GM18508 (cell line): Measurements from ENCODE around the gene CHST8.
"Not testable (repeated sequence)": the region's sequence is repeated elsewhere in the genome, so short reads cannot be mapped to it uniquely, and the experiment has no call there.

Source experiments
- ATAC-seq: cut with Tn5 transposase; IDR thresholded peaks from one replicate; pipeline ENCODE4 v1.9.1; 2021; ENCODE audit warnings: moderate number of reproducible peaks; ENCODE audit not compliant: insufficient read depth, unreplicated experiment

Gene CHST8

DNA sequence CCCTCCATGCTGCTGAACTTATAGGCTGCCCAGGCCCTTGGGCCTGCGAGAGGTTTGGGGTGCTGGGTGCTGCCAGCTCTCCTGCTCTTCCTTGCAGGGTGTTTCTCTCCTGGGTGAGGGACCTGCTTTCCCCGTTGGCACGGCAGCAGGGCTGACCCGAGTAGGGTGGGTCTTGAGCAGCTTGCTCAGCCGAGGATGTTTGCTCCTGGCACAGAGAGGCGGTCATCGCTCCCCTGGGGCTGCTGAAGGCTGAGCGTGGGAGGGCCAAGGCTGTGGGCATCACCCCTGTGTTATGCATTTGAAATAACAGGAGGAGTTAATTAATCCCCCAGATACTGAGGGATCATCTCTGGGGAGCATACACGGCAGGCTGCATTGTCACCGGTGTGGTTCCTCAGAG is 180.2 kb downstream of the CHST8 start:
- no peak for ATAC-seq

DNA sequence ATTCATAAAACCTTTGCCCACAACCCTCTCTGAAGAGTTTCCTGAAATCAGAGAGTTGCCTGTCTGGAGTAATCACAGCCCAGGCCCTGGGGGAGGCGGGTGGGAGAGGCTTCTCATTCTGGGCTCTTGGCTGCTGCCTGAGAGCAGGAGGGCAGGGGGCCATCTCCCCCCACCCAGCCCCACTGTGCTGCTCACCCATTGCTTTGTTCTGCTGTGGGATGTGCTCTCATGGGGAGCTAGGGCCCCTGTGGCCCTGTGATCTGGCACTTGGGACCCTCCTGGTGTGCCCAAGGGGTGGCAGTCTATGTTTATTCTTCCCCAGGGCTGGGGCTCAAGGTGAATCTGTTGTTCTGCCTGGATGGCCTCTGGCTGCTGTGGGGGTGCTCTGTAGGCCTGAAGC is 181.0 kb downstream of the CHST8 start:
- ATAC-seq, result no peak

DNA sequence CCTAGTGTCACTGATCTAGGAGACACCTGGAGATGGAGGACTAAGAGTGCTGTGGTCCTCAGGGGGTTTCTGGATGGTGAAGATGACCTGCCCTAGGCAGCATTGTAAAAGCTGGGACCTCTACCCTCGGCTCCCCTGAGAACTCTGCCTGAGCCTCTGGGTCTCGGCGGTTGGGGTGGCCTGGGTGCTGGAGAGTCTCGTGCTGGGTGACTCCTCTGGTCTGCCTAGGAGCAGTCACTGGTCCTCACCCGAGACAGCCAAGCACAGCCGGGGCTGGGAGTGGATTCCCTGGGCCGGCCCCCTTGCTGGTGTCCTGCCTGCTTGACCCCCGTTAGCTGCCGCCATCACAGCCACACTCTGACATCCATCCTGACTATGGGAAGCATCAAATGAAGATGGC is 181.6 kb downstream of the CHST8 start:
- no peak for ATAC-seq

DNA sequence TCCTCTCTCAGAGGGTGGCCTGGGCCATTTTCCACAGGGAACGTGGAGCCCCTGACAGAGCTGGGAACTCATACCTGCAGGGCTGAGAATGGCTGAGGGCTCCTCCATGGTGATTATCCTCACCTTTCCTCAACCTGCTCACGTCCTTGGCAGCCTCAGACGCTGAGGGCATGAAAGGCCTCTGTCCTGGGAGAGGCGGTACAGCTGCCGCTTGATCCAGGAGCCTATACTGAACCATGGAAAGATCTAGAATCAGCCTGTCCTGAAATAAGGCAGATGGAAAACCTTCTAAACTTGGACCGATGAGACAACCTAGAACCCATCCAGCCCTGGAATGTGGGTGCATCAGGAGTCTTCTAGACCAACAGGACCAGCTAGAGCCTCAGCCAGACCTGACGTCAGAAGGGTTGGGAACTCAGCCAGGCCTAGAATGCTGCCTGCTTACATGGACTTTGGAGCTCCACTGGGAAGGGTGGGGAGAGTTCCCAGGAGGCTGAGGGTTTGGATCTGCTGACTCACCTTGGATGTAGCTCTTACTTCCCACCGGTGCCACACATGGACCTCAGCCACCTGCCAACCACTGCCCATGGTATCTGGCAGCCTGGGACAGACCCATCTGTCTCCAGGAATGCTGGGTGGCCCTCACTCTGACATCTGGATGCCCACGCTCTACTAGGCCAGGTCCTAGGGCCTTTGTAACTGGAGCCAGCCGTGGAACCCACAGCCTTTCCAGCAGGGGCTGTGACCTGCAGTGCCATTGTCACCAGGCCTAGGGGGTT is 182.5 kb downstream of the CHST8 start:
- ATAC-seq, result no peak

DNA sequence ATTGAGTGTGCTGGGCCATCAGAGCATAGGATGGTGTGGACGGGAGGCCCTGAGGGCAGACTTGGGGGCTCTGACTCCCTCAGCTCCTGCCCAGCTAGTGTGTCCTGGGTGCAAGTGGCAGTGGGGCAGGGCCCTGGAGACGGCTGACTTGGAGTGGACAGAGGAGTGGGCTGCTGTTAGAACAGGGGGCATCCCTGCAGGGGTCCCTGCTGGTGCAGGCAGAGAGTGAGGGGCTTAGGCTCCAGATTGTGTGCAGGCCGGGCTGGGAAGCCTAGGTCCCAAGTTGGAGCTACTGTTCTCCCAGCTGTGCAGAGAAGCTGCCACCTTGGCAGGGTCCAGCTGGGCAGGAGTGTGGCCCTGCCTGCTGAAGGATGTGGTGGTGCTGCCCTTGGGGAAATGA is 183.6 kb downstream of the CHST8 start:
- no peak for ATAC-seq

DNA sequence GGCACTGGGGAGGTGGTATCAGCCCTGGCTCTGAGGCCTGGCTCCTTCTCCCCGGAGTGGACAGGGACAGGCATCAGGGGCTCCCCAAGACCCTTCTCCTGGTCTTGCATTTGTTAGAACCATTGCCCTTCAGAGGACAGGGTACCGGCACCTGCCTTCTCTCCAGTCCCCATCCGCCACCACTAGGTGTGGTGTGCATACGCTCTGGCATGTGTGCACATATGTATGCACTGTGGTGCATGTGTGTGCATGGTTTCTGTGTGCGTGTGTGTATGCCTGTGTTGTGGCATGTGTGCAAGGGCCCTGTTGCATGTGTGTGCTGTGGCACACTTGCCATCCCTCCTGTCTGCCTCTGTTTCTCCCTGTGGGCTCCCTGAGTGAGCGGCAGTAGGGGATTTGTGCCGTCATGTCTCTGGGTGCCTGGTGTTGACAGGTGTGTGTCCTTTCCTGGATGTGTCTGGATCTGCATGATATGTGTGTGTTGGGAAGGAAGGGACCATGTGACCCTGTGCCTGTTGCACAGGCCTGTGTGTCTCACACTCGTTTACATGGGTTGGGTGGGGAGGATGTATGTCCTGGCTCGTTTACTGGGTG is 184.2 kb downstream of the CHST8 start:
- no peak for ATAC-seq

DNA sequence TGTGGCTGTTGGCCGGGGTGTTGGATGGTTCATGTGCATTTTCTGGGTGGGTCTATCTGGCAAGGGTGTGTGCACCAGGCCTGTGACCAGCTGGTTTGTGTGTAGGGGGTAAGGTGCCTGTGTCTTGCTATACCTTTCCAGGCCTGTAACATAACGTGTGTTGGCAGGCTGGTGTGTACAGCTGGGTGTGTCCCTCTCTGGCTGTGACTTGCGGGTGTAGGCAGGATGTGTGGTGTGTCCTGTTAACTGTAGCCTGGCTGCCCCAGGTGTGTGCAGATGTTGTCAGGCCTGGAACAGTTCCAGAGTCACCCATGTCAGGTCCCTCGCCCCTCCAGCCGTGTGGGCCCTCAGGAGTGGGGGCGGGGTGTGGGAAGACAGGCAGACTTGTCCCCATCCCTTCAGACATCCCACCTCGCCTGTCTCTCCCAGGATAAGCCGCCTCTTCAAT is 184.7 kb downstream of the CHST8 start:
- ATAC-seq, result no peak

DNA sequence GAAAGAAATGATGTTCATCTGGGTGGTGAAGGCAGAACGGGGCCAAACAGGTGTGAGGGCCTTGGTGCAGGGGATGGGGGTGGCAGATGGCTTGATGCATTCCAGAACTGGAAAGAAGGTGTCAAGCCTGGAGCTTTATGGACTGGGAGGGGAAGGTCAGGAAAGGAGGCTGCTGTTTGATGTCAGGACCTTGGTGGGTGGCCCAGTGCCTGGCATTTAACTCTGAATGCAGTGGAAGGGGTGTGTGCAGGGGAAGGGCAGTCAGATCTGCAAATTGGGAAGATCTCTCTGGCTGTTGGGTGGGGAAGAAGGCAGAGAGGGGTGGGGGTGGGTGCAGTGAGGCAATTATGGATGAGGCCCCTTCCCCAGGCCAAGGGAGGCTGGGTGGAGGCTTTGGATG is 186.6 kb downstream of the CHST8 start:
- ATAC-seq, result no peak

DNA sequence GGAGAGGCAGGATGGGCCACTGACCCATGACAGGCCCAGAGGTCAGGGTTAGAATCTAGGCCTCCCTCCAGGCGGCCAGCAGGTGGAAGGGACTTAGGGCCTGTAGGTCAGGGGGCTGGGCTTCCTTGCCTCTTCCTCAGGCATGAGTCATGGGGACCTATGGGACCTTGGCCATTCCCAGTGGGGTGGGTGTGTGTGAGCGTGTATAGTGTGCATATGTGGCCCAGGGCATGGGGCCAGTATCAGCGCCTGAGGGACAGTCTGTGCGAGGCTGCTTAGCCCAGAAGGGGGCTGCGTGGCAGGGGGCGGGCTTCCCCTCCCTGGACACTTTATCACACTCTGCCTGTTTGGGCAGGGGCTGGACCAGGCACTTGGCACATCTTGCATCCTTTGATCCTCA is 188.2 kb downstream of the CHST8 start:
- ATAC-seq, result no peak

DNA sequence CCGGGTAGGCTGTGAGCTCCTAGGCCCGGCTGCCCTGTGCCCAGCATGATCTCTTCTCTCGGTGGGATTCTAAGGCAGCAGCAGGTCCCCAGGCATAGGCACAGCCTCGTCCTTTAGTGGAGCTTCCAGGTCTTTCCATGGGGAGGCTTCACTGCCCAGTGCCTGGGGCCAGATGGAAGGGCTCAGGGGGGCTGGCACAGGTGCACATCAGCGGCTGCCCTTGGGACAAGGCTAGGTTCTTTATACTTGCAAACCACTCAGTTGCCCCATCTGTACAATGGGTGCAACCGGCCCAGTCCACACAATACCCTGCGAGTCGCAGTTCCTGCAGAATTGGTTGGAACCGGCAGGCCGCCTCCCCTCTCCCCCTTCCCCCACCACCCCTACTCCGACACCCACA is 189.1 kb downstream of the CHST8 start:
- no peak for ATAC-seq

DNA sequence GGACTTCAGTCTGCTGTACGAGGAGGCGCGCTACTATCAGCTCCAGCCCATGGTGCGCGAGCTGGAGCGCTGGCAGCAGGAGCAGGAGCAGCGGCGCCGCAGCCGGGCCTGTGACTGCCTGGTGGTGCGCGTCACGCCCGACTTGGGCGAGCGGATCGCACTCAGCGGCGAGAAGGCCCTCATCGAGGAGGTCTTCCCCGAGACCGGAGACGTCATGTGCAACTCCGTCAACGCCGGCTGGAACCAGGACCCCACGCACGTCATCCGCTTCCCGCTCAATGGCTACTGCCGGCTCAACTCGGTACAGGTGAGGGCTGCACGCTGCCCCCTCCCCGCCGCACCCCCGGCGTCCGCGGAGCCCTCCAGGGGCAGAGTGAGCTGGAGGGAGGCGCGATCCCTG is 189.5 kb downstream of the CHST8 start:
- no peak for ATAC-seq

DNA sequence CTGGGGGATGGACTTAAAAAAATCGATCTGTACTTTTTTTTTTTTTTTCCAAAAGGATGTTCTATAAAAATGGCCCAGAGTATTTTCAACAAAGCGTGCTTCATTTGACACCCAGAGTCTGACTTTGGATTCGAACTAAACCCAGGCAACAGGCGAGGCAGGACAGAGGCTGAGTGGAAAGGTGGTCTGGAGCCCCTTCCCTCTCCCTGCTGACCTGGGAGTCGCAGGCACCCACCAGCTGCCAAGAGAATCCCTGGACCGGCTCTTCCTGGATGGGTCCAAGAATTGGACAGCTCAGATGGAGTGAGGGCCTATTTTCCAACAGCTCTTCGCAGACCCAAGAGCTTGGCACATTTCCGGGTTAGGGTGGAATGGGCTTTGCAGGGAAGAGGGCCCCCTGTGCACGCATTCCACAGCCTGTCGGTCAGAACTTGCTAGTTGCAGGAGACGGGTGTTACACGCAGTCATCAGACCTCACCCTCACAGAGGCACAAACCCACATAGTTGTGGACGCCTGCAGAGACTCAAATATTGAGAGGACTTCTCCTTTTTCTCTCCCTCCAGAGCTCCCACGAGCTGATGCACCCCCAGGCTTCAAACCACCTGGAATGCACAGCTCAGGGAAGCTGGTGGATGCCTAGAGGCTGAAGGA is 190.1 kb downstream of the CHST8 start:
- ATAC-seq, result no peak

DNA sequence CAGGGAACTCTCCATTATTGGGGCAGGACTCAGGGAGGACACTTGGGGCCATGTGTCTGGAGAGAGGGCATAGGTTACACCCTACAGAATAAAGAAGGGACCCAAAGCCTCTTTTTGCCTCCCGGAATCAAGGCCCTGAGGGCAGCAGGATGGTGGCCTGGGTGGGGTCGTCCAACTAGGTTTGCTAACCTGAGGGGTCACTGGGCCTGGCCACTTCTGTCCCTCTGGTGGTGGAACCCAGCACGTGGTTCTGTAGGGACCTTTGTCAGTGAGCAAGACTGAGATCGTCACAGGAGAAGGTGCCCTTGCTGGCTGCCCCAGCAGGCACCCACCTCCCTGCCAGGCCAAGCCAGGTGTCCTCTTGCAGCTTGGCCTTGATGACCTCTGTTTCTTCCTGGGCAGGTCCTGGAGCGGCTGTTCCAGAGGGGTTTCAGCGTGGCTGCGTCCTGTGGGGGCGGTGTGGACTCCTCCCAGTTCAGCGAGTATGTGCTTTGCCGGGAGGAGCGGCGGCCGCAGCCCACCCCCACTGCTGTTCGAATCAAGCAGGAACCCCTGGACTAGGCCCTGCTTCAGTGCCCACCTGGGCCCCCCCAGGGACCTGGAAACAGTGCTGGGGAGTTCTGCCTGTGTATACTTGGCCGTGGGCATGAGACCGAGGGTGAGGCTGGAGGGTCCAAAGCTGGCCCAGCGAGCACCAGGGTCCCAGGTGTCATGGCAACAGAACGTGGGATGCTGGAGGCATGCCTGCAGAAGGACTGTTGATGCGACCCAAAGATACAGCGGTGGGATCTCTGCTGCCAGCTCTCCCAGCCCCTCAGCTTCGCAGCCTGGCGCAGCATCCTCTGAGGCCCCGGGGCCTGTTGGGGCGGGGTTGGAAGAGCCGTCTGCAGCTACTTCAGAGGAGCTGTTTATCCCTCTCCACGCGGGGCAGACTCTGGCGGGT is 190.9 kb downstream of the CHST8 start:
- no peak for ATAC-seq

DNA sequence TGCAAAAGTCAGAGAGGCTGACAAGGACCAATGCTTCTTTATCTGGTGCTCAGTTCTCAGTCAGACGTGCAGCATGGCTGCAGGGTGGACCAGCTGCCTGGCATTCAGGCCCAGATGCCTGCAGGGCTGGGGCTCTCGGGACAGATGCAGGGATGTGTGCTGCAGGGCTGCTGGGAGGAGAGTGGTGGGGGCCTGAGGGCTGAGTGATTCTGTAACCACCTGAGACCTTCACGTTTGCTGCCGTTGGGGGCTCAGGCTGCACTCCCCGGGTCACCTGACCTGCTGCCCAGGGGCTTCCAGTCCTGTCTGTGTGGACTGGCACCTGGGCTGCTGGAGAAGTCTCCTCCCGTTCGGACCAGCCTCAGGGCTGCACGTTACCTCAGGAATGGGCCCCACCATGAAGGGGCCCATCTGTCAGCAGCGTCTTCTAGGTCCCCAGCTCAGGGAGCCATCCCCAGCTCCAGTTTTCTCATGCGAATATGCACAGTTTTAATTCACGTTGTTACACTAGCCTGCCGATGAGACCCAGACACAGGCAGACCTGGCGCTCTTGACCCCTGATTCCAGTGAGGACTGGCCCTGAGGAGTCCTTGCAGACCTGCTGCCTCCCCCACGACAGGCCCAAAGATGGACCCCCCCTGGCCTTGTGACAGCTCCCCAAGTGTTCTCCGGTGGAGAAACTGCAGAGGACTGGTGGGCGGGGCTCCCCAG is 191.8 kb downstream of the CHST8 start:
- no peak for ATAC-seq

DNA sequence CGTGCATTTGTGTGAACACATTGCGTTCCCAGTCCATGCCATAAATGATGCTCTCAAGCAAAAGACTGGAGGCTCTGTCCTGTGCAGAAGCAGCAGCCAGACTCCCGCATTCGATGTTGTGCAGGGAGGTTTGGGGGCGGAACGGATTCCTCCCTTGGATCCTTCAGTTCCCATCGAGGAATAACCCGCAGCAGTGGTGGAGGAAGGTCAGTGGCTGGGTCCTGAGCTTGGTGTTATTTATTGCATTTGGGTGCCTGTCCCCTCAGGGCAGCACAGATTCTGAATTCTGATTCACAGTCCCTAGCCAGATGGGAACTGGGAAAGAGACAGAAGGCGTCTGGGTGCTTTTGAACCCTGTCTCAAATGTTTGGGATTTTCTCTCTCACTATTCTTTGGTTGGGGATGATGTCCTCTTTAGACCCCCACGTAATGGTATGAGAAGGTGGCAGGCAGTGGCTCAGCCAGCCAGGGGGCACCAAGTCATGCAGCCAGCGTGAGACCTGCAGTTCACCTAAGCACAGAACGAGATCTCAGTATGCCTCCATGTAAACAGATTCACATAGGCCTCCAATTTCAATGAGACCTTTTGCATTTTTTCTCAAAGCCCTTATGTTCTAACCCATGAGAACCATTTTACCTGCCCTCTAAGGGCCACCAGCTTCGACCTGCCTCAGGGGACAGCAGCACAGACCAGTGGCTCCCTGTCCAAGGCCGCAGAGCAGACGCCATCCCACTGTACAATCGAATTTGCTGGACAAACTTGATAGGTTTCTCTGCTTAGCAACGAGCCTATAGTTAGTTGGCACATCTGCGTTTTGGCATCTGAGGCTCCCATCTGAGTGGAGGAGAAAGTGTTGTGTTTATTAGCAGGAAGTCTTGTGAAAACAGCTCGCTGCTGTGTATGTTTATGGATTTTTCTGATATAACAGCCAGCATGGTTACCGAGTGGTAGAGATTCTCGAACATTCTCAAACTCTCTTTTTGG is 192.7 kb downstream of the CHST8 start:
- ATAC-seq, result no peak

DNA sequence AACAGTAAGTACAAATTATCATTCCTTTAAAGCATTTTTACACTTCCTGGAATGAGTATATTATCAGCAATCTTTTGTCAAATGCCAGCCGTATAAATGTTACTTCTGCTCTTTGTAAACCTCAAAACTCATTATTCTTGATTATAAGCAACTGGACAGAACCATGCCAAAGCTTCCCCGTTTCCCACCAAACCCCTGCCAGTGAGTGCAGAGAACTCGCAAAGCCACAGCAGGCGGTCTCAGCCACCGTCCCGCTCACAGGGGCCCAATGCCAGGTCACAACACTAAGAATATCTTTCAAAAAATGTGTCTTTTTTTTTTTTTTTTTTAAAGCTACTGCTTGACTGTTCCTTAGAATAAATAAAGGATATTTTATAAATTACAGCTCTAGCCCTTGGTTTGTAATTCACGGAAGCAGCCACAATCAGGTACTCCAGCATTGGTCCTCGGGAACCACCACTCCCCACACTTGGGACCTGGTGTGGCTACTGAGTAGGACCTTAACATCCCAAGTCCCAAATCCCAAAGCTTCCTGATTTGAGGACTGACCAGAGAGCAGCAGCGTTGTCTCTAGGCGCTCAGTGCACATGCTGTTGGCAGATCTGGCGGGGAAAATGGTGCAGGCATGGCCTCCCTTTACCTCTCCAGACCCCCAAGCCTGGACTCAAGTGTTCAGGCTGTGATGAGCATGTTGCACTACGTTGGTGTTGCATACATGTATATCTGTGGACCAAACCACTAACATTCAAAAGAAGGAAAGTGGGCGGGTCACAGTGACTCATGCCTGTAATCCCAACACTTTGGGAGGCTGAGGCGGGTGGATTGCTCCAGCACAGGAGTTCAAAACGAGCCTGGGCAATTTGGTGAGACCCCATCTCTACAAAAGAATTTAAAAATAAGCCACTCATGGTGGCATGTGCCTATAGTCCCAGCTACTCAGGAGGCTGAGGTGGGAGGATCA is 193.9 kb downstream of the CHST8 start:
- no peak for ATAC-seq

DNA sequence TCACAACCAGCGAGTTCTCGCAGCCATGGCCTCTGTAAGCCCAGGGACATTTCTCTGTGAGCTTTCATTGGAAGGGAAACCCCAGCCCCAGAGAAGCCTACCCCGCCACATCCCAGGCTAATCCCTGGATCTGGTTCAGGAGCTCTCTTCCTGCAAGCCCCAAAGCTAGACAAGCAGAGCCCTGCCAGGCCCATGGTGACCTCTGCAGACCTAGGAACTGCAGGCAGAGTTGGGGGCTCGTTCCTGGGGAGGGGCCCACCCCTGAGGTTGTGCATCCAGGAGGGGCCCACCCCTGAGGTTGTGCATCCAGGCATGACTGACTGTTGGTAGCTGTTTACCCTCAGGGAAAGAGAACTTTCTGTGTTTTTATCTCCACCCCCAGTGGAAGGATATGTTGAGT is 196.7 kb downstream of the CHST8 start:
- no peak for ATAC-seq

DNA sequence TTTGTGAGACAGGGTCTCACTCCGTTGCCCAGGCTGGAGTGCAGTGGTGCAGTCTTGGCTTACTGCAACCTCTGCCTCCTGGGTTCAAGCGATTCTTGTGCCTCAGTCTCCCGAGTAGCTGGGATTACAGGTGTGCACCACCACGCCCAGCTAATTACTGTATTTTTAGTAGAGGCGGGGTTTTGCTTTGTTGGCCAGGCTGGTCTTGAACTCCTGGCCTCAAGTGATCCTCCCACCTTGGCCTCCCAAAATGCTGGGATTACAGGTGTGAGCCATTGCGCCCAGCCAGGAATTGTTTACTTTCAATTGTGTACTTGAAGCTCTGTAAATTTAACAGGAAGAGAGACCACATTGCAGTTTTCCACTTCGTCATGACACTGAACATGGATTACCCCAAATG is 197.3 kb downstream of the CHST8 start:
- not testable (repeated sequence) for ATAC-seq
